Fibroblast of villous mesenchyme (primary cell): Measurements from ENCODE around the gene MTCH2. TPM values are rescaled to one million over a fixed set of nuclear protein-coding genes. Genes with fewer than 3 reads are reported as not detected.

Source experiments
- DNase-seq: peaks from one replicate; pipeline ENCODE4 v3.0.0-alpha.2; 2010; ENCODE audit warnings: low read depth
- H3K4me3 ChIP-seq: 2 replicates; pipeline ENCODE4 v1.5.1; 2011; ENCODE audit warnings: low read depth, mild to moderate bottlenecking, low read length
- CTCF ChIP-seq: IDR thresholded peaks from 2 replicates; pipeline ENCODE4 v1.5.1; 2012; ENCODE audit warnings: low read depth, mild to moderate bottlenecking, low read length; ENCODE audit not compliant: insufficient read depth
- small RNA-seq: library from RNA; depleted of rRNA; stranded (forward); fragments of <200 nt; gene quantifications from one replicate; pipeline ENCODE3, GENCODE V24; 2012
- total RNA-seq: library from RNA; depleted of rRNA; stranded (reverse); fragments of >200 nt; gene quantifications from 2 replicates; pipeline ENCODE4 v1.2.3, GENCODE V29; 2012

MTCH2 gene
- total RNA-seq, 1 donor = 102 TPM

GRCh38 chr11:47572715-47573255, 69.6 kb downstream of the MTCH2 start:
- TF ChIP-seq CTCF = no peak
- no peak overlapping the region for H3K4me3 ChIP-seq
- no peak for DNase-seq

- DNase-seq = peak; percentile 75
- H3K4me3 ChIP-seq = no peak overlapping the region
- TF ChIP-seq CTCF = no peak
Observed at GRCh38 chr11:47571895-47572294, 70.5 kb downstream of the MTCH2 start.

- H3K4me3 ChIP-seq = no peak overlapping the region
- no peak for DNase-seq
- TF ChIP-seq CTCF = no peak
Observed at GRCh38 chr11:47571357-47571729, 71.0 kb downstream of the MTCH2 start.

GRCh38 chr11:47570651-47571356, 71.6 kb downstream of the MTCH2 start:
- DNase-seq = no peak
- no peak overlapping the region for H3K4me3 ChIP-seq
- no peak for TF ChIP-seq CTCF

- no peak overlapping the region for H3K4me3 ChIP-seq
- TF ChIP-seq CTCF = no peak
- DNase-seq = no peak
Observed at GRCh38 chr11:47569646-47570045, 72.7 kb downstream of the MTCH2 start.

Small RNA genes within 50 kb of the gene (small RNA-seq; reads per million reads assigned to genes)
- not detected for gene RNU5E-10P

Other genes with a start within 250 kb of the MTCH2 start
- 73.0 and 83.4 TPM in 2 replicates for gene SLC39A13, start 234.0 kb downstream of the MTCH2 start, total RNA-seq
- gene PSMC3, start 216.1 kb downstream of the MTCH2 start, total RNA-seq = 150 and 163 TPM in 2 replicates
- gene RAPSN, start 193.4 kb downstream of the MTCH2 start, total RNA-seq = under 0.01 and 0.43 TPM in 2 replicates
- 124 and 128 TPM in 2 replicates for gene CELF1, start 89.4 kb downstream of the MTCH2 start, total RNA-seq
- gene PTPMT1, start 77.0 kb downstream of the MTCH2 start, total RNA-seq = 66.7 and 71.7 TPM in 2 replicates
- gene KBTBD4, start 63.6 kb downstream of the MTCH2 start, total RNA-seq = 18.7 and 24.2 TPM in 2 replicates
- gene NDUFS3, start 63.5 kb downstream of the MTCH2 start, total RNA-seq = 66.1 and 70.5 TPM in 2 replicates
- gene FAM180B, start 55.9 kb downstream of the MTCH2 start, total RNA-seq = not detected in 2 replicates
- gene C1QTNF4, start 48.1 kb downstream of the MTCH2 start, total RNA-seq = 0.43 and 0.64 TPM in 2 replicates
- gene AGBL2, start 72.8 kb upstream of the MTCH2 start, total RNA-seq = 0.64 and 1.3 TPM in 2 replicates
- gene FNBP4, start 124.8 kb upstream of the MTCH2 start, total RNA-seq = 107 and 120 TPM in 2 replicates
- 29.3 and 29.8 TPM in 2 replicates for gene NUP160, start 205.8 kb upstream of the MTCH2 start, total RNA-seq